H9 (cell line): ENCODE data around the gene CLDN2. TPM values are rescaled to one million over a fixed set of nuclear protein-coding genes. Genes with fewer than 3 reads are reported as not detected.

Source experiments
- DNase-seq: peaks from one replicate; pipeline ENCODE4 v3.0.0-alpha.2; 2017
- H2AFZ ChIP-seq: one replicate; pipeline ENCODE4 v1.6.1; 2013; ENCODE audit warnings: mild to moderate bottlenecking, low read length, control low read depth, moderate library complexity
- H2AK5ac ChIP-seq: 2 replicates; pipeline ENCODE4 v1.6.1; 2013; ENCODE audit warnings: low read length, control low read depth, mixed read lengths; ENCODE audit not compliant: insufficient read length
- H2BK120ac ChIP-seq: one replicate; pipeline ENCODE4 v1.6.1; 2013; ENCODE audit warnings: low read depth, mild to moderate bottlenecking, low read length, control low read depth, inconsistent platforms; ENCODE audit not compliant: poor library complexity, severe bottlenecking
- H2BK12ac ChIP-seq: 2 replicates; pipeline ENCODE4 v1.6.1; 2013; ENCODE audit warnings: low read length, control low read depth, mixed read lengths, low read depth; ENCODE audit not compliant: insufficient read length
- H2BK15ac ChIP-seq: 2 replicates; pipeline ENCODE4 v1.6.1; 2013; ENCODE audit warnings: low read depth, low read length, control low read depth
- H2BK20ac ChIP-seq: one replicate; pipeline ENCODE4 v1.6.1; 2013; ENCODE audit warnings: low read depth, mild to moderate bottlenecking, low read length, control low read depth, inconsistent platforms; ENCODE audit not compliant: poor library complexity, severe bottlenecking
- H2BK5ac ChIP-seq: 2 replicates; pipeline ENCODE4 v1.6.1; 2013; ENCODE audit warnings: low read length, control low read depth, mixed read lengths; ENCODE audit not compliant: insufficient read length
- H3K14ac ChIP-seq: 2 replicates; pipeline ENCODE4 v1.6.1; 2013; ENCODE audit warnings: low read length, control low read depth; ENCODE audit not compliant: insufficient read depth
- H3K18ac ChIP-seq: 2 replicates; pipeline ENCODE4 v1.6.1; 2013; ENCODE audit warnings: low read depth, mild to moderate bottlenecking, mixed read lengths, low read length, control low read depth; ENCODE audit not compliant: insufficient read length
- H3K23ac ChIP-seq: 2 replicates; pipeline ENCODE4 v1.6.1; 2013; ENCODE audit warnings: low read length, control low read depth, mixed read lengths, low read depth; ENCODE audit not compliant: insufficient read length
- H3K23me2 ChIP-seq: 2 replicates; pipeline ENCODE4 v1.6.1; 2013; ENCODE audit warnings: low read depth, mild to moderate bottlenecking, mixed read lengths, low read length, control low read depth; ENCODE audit not compliant: insufficient read length, poor library complexity, severe bottlenecking
- H3K27ac ChIP-seq: 2 replicates; pipeline ENCODE4 v1.5.1; 2013; ENCODE audit warnings: low read length, control low read depth, mixed read lengths, low read depth; ENCODE audit not compliant: insufficient read length
- H3K27me3 ChIP-seq: 2 replicates; pipeline ENCODE4 v1.6.1; 2013; ENCODE audit warnings: low read length, control low read depth, inconsistent platforms; ENCODE audit not compliant: insufficient read depth
- H3K4ac ChIP-seq: 2 replicates; pipeline ENCODE4 v1.6.1; 2013; ENCODE audit warnings: low read depth, mild to moderate bottlenecking, control low read depth, inconsistent platforms, low read length, moderate library complexity
- H3K4me1 ChIP-seq: 2 replicates; pipeline ENCODE4 v1.6.1; 2013; ENCODE audit warnings: low read length, control low read depth, inconsistent platforms; ENCODE audit not compliant: insufficient read depth
- H3K4me2 ChIP-seq: 2 replicates; pipeline ENCODE4 v1.6.1; 2013; ENCODE audit warnings: low read length, control low read depth, mixed read lengths; ENCODE audit not compliant: insufficient read length, insufficient read depth
- H3K56ac ChIP-seq: 2 replicates; pipeline ENCODE4 v1.6.1; 2013; ENCODE audit warnings: low read depth, mild to moderate bottlenecking, mixed read lengths, low read length, control low read depth; ENCODE audit not compliant: insufficient read length
- H3K79me1 ChIP-seq: 2 replicates; pipeline ENCODE4 v1.6.1; 2013; ENCODE audit warnings: low read depth, mild to moderate bottlenecking, moderate library complexity, low read length, control low read depth, inconsistent platforms; ENCODE audit not compliant: insufficient read depth, poor library complexity, severe bottlenecking
- H3K79me2 ChIP-seq: 2 replicates; pipeline ENCODE4 v1.6.1; 2013; ENCODE audit warnings: low read length, control low read depth, inconsistent platforms; ENCODE audit not compliant: insufficient read depth
- H3K9ac ChIP-seq: 2 replicates; pipeline ENCODE4 v1.6.1; 2013; ENCODE audit warnings: low read length, control low read depth, mixed read lengths; ENCODE audit not compliant: insufficient read length; ENCODE audit errors: extremely low read depth
- H3K9me3 ChIP-seq: one replicate; pipeline ENCODE4 v1.6.1; 2013; ENCODE audit warnings: low read depth, low read length, inconsistent platforms; ENCODE audit not compliant: control insufficient read depth
- H3T11ph ChIP-seq: one replicate; pipeline ENCODE4 v1.6.1; 2013; ENCODE audit warnings: mild to moderate bottlenecking, low read length, control low read depth, inconsistent platforms
- H4K20me1 ChIP-seq: one replicate; pipeline ENCODE4 v1.6.1; 2013; ENCODE audit not compliant: control insufficient read depth, insufficient read length, insufficient read depth
- H4K5ac ChIP-seq: 2 replicates; pipeline ENCODE4 v1.6.1; 2013; ENCODE audit warnings: low read depth, mild to moderate bottlenecking, mixed read lengths, low read length, control low read depth; ENCODE audit not compliant: insufficient read length
- H4K8ac ChIP-seq: replicated peaks from 2 replicates; pipeline ENCODE4 v1.6.1; 2013; ENCODE audit warnings: low read length, control low read depth, mixed read lengths, low read depth; ENCODE audit not compliant: insufficient read length
- H4K91ac ChIP-seq: 2 replicates; pipeline ENCODE4 v1.6.1; 2013; ENCODE audit warnings: low read depth, mild to moderate bottlenecking, moderate library complexity, mixed read lengths, low read length, control low read depth; ENCODE audit not compliant: insufficient read length
- H3K27ac Mint-ChIP-seq, 3 experiments: 2 replicates in 2 of 3; 3 replicates in 1 of 3; pipeline ENCODE4 v1.8.0; 2020 to 2021; ENCODE audit warnings: mixed read lengths in 3 of 3, mild to moderate bottlenecking in 1 of 3, moderate library complexity in 1 of 3
- H3K27me3 Mint-ChIP-seq: 2 replicates; pipeline ENCODE4 v1.8.0; 2021; ENCODE audit warnings: low read depth, mild to moderate bottlenecking, moderate library complexity, mixed read lengths
- H3K36me3 Mint-ChIP-seq, 3 experiments: 2 replicates in 2 of 3; 3 replicates in 1 of 3; pipeline ENCODE4 v1.8.0; 2020 to 2021; ENCODE audit warnings: low read depth in 3 of 3, mixed read lengths in 3 of 3; ENCODE audit not compliant: insufficient read depth in 1 of 3
- H3K4me1 Mint-ChIP-seq, 2 experiments: 2 replicates each; pipeline ENCODE4 v1.8.0; 2020; ENCODE audit warnings: mixed read lengths in 2 of 2
- H3K4me3 Mint-ChIP-seq, 2 experiments: 2 replicates in 1 of 2; 3 replicates in 1 of 2; pipeline ENCODE4 v1.8.0; 2020 to 2021; ENCODE audit warnings: mild to moderate bottlenecking in 2 of 2, mixed read lengths in 2 of 2, moderate library complexity in 1 of 2
- H3K9me3 Mint-ChIP-seq, 2 experiments: 2 replicates in 1 of 2; 3 replicates in 1 of 2; pipeline ENCODE4 v1.8.0; 2020; ENCODE audit warnings: mild to moderate bottlenecking in 2 of 2, mixed read lengths in 2 of 2, moderate library complexity in 1 of 2
- WGBS: extraction: QIAGEN DNeasy Blood & Tissue Kit; methylation state at CpG from one replicate; pipeline ENCODE4 v1.1.7; 2013; ENCODE audit warnings: missing lambda C conversion rate, low lambda C conversion rate, mixed read lengths; ENCODE audit not compliant: insufficient read length; ENCODE audit errors: extremely low coverage; 5-methylcytosine and 5-hydroxymethylcytosine counted together
- total RNA-seq: library from RNA; stranded (reverse); gene quantifications from 2 replicates; pipeline ENCODE4 v1.2.1, GENCODE V29; 2021
- TF ChIP-seq, protein P1 (sequence below): fragments of 200-600 bp; sonication (generic); conservative IDR thresholded peaks from 3 replicates; pipeline ENCODE4 v1.8.0; 2021; ENCODE audit warnings: antibody characterized with exemption, mild to moderate bottlenecking

The CLDN2 gene
- total RNA-seq, 1 experiment from 2014 or later, result not detected

GRCh38 chrX:106928227-106928626 lies 8.0 kb downstream of the CLDN2 start:
- TF ChIP-seq, protein P1, sequence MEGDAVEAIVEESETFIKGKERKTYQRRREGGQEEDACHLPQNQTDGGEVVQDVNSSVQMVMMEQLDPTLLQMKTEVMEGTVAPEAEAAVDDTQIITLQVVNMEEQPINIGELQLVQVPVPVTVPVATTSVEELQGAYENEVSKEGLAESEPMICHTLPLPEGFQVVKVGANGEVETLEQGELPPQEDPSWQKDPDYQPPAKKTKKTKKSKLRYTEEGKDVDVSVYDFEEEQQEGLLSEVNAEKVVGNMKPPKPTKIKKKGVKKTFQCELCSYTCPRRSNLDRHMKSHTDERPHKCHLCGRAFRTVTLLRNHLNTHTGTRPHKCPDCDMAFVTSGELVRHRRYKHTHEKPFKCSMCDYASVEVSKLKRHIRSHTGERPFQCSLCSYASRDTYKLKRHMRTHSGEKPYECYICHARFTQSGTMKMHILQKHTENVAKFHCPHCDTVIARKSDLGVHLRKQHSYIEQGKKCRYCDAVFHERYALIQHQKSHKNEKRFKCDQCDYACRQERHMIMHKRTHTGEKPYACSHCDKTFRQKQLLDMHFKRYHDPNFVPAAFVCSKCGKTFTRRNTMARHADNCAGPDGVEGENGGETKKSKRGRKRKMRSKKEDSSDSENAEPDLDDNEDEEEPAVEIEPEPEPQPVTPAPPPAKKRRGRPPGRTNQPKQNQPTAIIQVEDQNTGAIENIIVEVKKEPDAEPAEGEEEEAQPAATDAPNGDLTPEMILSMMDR, result no peak
- H3K4me2 ChIP-seq, result no peak overlapping the region
- H3K14ac ChIP-seq, result no peak overlapping the region
- no peak overlapping the region for H2BK15ac ChIP-seq
- Mint-ChIP-seq H3K27me3 (no peaks in the 10 kb centered on the region; the same call in 1 of the 2 replicates), H3K4me3 (no peak overlapping the region), H3K9me3 (peaks cover 0 to 20% of the 10 kb centered on the region in 2 experiments; a peak in 2 of 5 replicates), H3K27ac (no peak overlapping the region), H3K4me1 (no peaks in the 10 kb centered on the region), H3K36me3 (no peaks in the 10 kb centered on the region)
- no peaks in the 10 kb centered on the region for H4K20me1 ChIP-seq
- no peak overlapping the region for H2BK12ac ChIP-seq
- H4K5ac ChIP-seq, result no peak overlapping the region
- no peaks in the 10 kb centered on the region for H3K23me2 ChIP-seq
- H3K18ac ChIP-seq, result no peak overlapping the region
- no peaks in the 10 kb centered on the region for H3K79me1 ChIP-seq
- H4K8ac ChIP-seq, result no peak overlapping the region
- no peak overlapping the region for H2AK5ac ChIP-seq
- no peak overlapping the region for H2BK20ac ChIP-seq
- no peak overlapping the region for H3K4ac ChIP-seq
- H3K23ac ChIP-seq, result no peak overlapping the region
- H3K4me1 ChIP-seq, result no peaks in the 10 kb centered on the region
- H3K9me3 ChIP-seq, result peaks cover 4% of the 10 kb centered on the region
- no peaks in the 10 kb centered on the region for H3K27me3 ChIP-seq
- no CpG with 5 or more reads among the region's 4 CpGs for WGBS
- H3T11ph ChIP-seq, result no peak overlapping the region
- H2BK120ac ChIP-seq, result no peak overlapping the region
- H3K9ac ChIP-seq, result no peak overlapping the region
- no peak overlapping the region for H3K56ac ChIP-seq
- H2BK5ac ChIP-seq, result no peak overlapping the region
- H4K91ac ChIP-seq, result no peak overlapping the region
- no peak overlapping the region for H3K27ac ChIP-seq
- H3K79me2 ChIP-seq, result no peaks in the 10 kb centered on the region
- no peak for DNase-seq
- no peak overlapping the region for H2AFZ ChIP-seq
